PFSK-1 (cell line): ENCODE data around the gene MED1.

ENCODE experiments used
- POLR2AphosphoS5 ChIP-seq: IDR thresholded peaks from 2 replicates; pipeline ENCODE4 v1.6.1; 2012; ENCODE audit warnings: low read depth, mild to moderate bottlenecking, control low read depth, low read length, moderate library complexity
- TAF1 ChIP-seq: IDR thresholded peaks from 2 replicates; pipeline ENCODE4 v1.6.1; 2012; ENCODE audit warnings: low read length, control low read depth, borderline replicate concordance; ENCODE audit not compliant: insufficient read depth

GRCh38 chr17:39455919-39456318, 4.9 kb upstream of the MED1 start:
- TF ChIP-seq POLR2AphosphoS5, result no peak
- no peak for TF ChIP-seq TAF1
